GM19193 (cell line): ENCODE data around the gene PSIP1.

Source experiments
- POLR2A ChIP-seq: IDR thresholded peaks from 4 replicates; pipeline ENCODE4 v1.6.1; 2011; ENCODE audit not compliant: insufficient read depth, insufficient read length; ENCODE audit errors: extremely low read depth

PSIP1 gene

DNA sequence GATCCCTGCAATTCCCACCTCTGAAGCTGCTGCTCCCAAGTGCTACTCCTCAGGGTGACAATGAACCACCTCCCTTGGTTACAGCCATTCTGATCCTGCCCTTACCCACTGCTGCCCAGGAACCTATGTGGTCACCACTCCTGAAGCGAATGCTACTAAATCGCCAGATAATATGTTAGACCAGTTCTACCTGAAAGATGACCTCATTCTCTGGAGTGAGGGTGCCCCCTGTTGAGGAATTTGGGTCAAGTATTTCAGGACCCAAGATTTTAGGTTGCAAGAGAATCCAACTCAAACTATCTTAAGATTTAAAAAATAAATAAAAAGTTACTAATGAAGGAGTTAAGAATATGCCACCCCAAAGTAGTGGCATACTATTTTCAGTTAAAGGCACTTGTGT lies 93.9 kb downstream of the PSIP1 start:
- TF ChIP-seq POLR2A = no peak
